GM19043 (cell line): Measurements from ENCODE around the gene FKBP4.
A peak's percentile ranks its signal among the peaks of the same experiment; 100 is the strongest.

Experiments used
- ATAC-seq: cut with Tn5 transposase; IDR thresholded peaks from one replicate; pipeline ENCODE4 v1.9.1; 2021; ENCODE audit warnings: low read depth; ENCODE audit not compliant: unreplicated experiment

Gene FKBP4

DNA sequence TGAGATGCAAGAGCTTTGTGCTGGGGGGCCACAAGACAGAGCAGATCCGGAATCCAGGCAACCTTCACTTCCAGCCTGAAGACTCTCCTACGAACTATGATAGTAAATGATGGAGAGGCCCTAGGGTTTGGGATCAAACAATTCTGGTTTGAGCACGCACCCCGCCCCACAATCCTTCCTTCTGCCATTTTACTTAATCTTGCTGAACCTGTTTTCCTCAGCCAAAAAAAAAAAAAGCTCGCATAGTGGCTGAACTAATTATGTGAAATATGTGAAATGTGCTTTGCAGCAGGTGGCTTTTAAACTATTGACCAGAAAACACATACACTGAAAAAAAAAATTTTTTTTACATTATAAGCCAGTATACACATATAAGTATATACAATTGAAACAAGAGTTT is 17.0 kb downstream of the FKBP4 start:
- no peak for ATAC-seq

DNA sequence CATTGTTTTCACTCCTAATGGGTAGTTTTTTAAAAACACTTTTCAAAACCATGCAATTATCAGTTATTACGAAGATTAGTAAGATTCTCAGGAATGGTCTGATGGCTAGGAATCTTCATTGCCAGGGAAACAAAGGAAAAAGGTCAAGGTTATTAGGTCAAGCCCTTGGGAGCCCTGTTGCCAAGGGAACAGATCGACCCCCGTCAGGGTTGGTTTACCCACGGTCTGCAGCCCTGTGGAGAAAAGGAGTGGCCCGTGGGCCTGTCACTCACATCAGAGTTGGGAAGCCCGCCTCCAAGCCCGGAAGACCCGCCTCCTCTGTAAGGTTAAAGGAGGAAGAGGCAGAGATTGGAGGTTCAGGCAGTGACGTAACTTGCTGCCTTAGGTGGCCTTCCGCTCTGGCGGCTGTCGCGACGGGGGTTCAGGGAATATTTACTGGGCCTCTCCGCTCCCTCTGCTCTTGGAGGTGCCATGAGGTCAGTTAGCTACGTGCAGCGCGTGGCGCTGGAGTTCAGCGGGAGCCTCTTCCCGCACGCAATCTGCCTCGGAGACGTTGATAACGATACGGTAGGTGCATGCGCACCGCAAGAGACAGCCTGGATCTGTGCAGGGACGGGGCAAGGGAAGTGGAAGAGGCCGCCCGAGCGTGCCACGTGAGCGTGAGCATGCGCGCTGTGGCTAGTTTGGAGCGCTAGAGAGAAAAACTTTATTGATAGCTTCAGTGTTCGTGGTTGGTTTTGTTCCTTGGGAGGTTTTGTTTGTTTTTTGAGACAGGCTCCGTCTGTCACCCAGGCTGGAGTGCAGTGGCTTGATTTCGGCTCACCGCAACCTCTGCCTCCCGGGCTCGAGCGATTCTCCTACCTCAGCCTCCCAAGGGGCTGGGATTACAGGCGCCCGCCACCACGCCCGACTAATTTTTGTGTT is 17.8 kb downstream of the FKBP4 start, which contains the start of gene ITFG2:
TSS of gene ITFG2 (plus strand) at position 379 of the 924 bp plus-strand sequence. CDS start at position 472, 93 bp downstream.
- ATAC-seq = peak; percentile 94

DNA sequence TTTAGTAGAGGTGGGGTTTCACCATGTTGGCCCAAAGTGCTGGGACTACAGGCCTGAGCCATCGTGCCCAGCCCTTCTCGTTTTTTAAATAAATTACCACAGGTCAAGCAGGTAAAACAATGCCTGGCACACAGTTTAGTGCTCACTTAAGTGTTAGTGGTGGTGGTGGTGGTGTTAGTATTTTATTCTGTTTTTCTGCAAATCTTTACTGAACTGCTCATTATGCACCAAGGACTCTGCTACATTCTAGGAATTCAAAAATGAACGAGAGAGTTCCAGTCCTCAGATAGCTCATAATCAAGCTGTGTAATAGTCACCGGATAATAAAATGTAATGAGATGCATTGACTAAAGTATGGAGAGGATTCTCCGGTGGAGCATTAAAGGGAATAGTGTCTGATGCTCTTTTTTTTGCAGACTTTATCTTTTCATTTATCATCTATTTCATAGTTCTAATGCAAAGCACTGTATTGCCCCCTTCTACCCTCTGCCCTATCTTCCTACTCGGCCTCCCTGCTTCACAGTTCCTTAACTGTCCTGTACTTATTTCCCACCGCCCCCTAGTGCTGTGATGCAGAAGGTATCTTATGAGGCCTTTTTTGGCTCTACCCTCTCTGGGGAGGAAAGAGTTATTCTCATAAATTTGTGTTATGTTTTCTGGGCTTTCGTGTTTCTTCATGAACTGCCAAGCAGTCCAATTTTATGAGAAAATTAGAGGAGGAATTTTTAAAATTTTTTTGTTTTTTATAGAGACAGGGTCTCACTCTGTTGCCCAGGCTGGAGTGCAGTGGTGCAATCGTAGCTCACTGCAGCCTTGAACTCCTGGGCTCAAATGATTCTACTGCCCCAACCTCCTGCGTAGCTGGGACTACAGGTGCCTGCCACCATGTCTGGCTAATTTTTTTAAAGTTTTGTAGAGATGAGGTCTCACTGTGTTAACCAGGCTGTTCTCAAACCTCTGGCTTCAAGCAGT is 18.7 kb downstream of the FKBP4 start:
- peak; percentile 34 for ATAC-seq

DNA sequence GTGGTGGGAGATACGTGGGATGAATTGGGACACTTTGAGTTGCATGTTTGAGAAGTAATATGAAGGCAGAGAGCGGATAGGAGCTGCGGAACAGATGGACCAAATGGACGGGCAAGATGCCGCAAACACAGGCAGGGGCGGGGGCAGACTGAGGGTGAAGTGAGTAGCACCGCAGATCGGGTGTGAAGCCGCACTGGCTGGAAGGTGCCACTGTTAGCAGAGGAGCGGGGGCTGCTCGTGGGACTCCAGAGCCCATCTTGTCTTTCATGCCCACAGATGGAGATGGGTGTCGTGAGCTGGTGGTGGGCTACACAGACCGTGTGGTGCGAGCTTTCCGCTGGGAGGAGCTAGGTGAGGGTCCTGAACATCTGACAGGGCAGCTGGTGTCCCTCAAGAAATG is 25.0 kb downstream of the FKBP4 start:
- ATAC-seq = no peak

DNA sequence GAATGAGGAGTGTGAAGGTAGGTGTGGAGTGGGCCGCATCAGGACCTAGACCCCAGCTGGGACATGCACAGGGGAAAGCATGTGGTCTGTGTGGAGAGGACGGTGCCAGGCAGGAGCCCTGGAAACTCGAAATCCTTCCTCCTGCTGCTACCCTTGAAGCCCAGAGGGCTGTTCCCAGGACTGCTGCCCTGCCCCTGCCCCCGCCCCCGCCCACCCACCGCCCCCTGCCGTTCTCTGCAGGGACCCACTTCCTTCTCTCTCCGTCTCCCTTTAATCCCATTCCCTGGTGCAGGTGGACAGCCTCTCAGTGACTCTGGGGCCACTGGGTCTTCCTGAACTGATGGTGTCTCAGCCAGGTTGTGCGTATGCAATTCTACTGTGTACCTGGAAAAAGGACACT is 25.7 kb downstream of the FKBP4 start:
- ATAC-seq = no peak

DNA sequence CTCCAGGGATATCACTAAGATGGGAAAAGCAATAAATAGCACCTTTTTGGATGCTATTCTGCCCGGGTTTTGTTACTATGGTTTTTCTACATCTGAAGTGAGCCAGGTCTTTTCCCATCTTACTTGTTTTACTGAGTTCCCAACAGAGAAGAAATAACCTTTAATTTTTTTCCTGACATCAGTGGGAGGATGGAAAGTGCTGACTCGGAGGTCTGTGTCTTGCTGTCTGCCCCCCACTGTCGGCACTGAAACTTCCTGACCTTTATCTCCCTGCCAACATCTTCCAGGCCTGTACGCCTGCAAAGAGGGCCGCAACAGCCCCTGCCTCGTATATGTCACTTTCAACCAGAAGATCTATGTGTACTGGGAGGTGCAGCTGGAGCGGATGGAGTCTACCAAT is 28.7 kb downstream of the FKBP4 start:
- no peak for ATAC-seq

DNA sequence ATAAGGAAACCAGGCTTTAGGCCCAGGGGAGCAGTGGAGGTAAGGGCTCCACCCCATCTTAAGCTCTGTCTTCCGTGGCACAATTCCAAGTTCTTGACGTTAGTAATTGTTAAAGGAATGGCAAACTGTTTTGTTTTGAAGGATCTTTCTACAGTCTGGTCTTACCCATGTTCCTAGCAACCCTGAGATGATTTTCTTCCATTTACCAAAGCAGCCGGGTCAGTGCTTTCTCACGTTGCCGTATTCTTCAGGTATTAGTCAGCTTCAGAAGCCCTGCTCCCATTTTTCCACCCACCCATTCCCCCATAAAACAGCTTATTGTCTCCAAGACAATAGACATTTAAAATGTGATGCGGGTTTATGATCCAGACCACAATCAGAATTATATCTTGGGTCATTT is 29.8 kb downstream of the FKBP4 start:
- no peak for ATAC-seq

DNA sequence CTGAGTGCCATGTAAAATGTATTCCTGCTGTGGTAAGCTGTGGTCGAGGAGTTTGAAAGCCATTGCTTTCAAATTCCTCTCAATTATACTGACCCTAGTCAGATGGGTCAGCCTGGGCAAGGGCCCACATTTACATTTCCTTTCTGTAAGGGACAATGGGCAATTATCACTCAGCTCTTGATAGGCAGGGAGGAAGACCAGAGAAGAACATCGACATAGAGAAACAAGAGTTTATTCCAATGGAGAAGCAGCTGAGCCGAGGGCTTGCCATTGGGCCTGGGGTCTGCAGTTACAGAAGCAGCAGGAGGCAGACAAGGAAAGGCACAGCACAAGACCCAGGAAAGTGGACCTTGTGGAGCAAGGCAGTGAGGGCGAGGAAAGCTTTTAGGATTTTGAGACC is 30.4 kb downstream of the FKBP4 start:
- ATAC-seq = no peak

DNA sequence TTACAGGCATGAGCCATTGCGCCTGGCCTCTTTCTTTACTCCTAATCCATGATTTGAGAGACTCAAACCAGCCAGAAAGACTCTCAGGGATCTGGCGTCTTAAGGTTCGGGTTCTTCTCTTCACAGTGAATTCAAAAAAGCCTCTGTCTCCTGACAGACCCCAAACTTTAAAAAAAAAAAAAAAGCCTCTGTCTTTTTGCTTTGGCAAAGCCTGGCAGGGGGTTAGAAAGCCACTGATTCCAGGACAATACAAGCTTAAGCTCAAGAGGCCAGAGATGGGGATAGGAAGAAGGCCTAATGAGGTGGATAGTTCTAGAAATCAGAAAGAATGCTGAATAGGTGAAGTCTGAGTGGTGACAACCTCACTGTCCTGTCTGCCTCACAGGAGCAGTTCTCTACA is 31.3 kb downstream of the FKBP4 start:
- ATAC-seq = no peak

DNA sequence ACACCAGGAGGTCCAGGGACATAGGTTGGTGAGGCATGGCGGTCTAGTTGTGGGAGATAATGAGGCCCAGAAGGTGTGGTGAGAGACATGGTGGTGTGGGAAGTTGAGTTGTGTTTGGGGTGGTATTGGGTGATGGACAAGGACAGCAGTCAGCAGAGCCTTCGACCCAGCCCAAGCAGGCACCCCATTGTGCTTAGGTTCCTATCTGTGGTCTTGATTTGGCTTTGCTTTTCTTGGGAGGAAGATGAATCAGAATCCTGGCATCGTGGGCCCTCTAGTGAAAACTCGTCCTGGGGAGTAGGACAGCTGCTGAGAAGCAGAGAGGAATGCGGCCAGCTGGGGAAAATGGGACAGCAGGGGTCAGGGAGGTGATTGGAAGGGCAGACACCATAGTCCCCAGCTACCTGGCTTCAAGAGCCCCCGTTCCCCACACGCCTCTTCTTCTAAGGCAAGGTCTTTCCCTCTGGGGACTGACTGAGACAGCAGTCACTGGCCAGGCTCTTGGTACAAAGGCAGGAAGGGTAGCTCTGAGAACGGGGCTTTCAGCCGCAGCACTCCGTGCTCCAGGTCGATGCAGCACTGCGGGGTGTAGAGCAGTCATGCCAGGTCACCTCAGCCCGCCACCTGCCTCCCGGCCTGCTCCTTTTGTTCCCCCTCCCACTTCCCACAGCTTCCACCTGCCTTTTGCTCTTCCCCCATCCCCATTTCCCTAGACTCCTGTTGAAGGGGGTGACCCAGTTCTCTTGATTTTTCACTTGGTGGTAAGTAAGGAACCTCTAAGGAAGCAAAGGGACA is 32.1 kb downstream of the FKBP4 start:
- no peak for ATAC-seq

DNA sequence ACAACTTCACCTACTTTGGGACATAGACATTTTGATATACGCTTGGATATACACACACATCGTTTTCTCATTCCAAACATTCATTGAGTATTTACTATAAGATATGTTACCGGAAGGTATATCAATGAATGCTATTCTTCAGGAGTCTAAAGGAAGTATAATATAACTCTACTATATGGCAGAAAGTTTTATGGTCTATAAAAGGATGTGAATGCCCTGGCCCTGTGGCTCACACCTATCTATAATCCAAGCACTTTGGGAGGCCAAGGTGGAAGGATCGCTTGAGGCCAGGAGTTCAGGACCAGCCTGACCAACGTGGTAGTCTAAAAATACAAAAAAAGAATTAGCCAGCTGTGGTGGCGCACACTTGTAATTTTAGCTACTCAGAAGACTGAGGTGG is 34.5 kb downstream of the FKBP4 start:
- no peak for ATAC-seq

DNA sequence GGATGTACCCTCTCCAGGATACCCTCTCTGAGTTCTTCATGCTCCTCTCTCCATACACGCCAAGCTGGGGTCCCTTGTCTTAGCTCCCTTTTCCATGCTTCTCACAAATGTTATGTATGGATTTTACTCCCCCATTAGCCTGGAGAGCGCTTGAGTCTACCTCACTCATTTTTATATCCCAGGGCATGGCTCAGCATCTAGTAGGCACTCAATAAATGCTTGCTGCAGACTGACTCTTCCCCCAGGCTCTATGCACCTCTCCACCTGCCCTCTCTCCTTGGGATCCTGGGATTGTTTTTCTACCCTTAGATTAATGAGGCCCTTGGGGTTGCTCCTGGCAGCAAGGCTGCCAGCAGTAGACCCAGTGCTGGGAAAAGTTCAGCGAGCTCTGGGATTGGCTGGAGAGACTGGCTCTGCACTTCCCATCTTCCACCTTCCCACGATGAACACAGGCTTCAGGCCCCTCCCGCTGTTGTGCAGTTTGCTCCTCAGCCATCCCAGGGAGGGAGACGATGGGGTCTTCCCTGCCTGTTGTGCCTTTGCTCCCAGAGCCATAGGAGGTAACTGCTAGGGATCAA is 37.9 kb downstream of the FKBP4 start:
- ATAC-seq = no peak

DNA sequence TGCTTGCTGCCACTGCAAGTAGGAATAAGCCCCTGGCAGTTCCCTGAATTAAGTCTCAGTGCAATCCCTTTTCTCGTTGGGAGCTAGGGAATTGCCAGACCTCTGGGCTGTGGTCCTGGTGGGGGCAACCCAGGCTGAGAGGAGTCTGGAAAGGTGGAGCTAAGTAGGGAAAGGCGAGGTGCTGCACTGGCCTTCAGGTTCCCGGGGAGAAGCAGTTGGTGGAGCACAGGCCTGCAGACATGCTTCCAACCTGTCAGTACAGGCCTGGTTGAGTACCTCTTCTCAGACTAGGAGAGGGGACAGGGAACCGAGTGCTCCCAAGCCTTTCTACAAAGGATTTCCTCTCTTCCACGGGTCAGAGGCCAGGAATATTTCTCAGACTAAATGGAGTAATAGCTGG is 38.6 kb downstream of the FKBP4 start:
- no peak for ATAC-seq

DNA sequence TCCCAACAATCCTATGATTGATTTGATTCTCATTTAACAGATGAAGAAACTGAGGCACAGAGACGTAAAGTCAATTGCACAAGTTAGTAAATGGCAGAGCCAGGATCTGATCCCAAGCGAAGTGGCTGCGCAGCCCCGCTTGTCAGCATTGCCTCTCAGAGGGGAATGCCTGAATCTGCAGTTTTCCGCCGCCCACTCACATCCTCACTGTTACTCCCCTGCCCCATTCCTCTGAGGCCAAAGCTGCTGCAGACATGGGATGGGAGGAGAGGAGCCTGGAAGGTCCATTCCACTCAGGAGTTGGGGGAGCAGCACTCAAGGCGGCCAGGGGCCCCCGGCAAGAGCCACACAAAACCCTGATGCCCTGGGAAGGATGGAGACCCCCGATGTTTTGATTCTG is 39.0 kb downstream of the FKBP4 start:
- ATAC-seq = no peak

DNA sequence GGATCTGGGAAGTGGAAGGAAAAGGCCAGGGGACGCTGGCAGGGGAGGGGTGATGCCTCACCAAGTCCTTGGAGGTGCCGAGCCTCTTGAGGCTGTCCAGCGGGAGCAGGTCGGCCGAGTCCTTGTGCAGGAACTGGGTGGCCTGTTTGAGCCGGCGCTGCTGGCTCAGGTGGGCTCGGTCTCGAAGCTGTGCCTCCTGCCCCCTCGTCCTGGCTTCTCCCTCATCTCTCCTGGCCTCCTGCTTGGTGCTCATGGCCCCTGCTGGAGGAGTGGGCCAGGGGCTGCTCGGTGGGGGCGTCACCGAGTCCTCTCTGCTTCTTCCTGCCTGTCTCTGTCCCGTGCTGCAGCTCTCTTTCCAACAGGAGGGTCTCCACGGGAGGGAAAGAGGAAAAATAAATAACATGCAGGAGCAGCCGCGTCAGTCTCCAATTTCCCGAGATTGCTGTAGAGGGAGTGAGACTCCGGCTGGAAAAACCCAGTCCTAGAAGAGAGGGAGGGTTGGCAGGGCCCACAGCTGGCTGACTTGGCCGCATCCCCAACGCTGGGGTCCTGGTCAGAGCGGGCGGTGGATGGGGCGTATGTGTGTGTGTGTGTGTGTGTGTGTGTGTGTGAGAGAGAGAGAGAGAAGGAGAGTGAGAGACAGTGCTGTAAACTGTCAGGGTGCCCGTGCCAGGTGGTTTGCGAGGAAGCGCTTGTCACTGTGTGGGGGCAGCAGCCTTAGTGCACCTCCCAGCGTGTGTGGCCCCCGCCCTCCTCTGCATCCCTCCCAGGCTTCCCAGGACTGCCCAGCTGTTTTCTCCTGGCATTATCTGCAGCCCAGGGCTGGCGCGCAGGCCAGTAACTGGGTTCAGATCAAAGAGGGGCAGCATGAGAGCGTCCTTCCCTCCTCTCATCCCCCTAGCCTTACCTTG is 40.1 kb downstream of the FKBP4 start, which contains the start of gene NRIP2:
TSS of gene NRIP2 (minus strand) at position 455 of the 911 bp plus-strand sequence. CDS start at position 403, 52 bp downstream.
- no peak for ATAC-seq

DNA sequence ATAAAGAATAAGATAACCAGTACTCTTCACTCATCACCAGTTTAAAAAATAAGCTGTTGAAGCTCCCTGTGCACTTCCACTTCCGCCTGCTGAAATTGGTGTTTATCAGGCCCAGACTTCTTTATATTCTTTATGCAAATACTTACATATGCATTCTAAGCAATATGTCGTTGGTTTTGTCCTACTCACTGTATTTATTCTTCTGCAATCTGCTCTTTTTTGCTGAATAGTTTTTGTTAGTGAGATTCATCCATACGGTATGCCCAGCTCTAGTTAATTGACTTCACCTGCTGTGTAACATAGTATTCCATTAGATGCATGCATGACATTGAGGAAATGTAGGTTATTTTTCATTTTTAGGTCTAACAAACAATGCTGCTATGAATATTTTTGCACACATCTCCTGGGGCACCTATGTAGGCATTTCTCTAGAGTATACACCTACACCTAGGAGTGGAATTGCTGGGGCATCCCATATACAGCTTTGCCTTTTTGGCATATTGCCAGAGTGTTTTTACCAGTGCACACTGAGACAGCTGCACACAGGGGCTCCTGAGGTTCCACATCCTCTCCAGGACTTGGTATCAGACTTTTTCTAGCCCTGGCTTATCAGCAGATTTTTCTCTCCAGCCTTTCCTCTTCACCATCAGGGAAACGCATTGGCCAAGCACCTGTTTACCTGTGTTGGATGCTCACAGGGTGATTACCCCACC is 41.1 kb downstream of the FKBP4 start:
- ATAC-seq = no peak

DNA sequence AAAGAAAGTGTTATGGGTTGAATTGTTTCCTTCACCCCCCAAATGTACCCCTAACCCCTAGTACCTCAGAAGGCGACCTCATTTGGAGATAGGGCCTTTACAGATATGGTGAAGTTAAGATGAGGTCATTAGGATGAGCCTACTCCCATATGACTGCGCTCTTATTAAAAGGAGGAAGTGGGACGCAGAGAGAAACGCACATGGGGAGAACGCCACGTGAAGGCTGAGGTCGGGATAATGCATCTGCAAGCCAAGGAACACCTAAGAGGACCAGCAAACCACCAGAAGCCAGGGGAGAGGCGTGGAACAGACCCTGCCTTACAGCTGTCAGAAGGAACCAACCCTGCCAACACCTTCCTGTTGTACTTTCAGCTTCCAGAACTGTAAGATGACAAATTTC is 41.8 kb downstream of the FKBP4 start:
- no peak for ATAC-seq

DNA sequence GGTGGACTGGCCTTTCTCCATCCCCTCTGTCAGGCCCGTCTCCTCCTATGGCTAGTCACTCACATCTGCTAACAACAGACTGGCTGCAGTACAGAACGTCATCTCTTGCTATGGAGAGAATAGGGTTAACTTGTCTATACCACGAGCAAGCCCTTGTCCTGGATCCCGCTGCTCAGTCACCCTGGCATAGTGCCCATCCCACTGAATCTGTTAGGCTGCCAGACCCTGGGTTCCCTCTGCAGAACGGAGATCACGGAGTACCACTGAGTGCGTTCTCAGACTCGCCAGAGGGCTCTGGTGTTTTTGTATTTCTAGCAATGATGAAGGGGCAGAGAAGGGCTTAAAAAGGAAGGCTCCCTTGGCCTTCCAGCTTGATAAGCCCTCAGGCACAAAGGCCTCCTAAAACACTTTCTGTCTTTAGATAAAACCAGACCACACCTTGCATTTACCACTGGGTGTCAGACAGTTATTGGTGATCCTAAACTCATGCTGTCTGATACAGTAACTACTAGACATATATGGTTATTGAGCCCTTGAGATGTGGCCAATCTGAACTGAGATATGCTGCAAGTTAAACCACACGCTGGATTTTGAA is 46.4 kb downstream of the FKBP4 start:
- ATAC-seq = no peak
